HG03558 (cell line): ENCODE data around the gene NOP9.
"Not testable (repeated sequence)": the region's sequence is repeated elsewhere in the genome, so short reads cannot be mapped to it uniquely, and the experiment has no call there.

Experiments used
- ATAC-seq: cut with Tn5 transposase; IDR thresholded peaks from one replicate; pipeline ENCODE4 v1.9.1; 2021; ENCODE audit warnings: moderate number of reproducible peaks; ENCODE audit not compliant: unreplicated experiment; ENCODE audit errors: extremely low read depth

Gene NOP9

DNA sequence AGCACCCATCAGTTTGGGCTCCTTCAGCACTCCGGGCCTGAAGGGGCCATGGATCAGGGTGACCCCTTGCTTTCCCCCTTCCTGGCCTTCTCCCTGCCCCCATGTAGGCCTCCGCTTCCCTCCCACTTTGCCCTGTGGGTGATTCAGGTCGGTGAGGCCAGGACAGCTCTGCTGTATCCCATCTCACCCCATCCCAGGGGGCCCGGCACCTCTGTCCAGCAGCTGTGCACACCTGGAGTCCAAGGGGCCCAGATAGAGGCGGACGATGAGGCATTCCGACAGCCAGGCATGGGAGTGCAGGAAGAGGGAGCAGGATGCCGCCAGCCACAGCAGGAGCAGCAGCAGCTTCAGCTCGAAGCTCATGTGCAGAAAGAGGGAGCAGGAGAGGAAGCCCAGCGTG lies 23.0 kb downstream of the NOP9 start:
- ATAC-seq: no peak

GRCh38 chr14:24323341-24323740 lies 23.7 kb downstream of the NOP9 start:
- no peak for ATAC-seq

GRCh38 chr14:24324024-24324423 lies 24.4 kb downstream of the NOP9 start:
- ATAC-seq: no peak

- ATAC-seq: no peak
These were observed 25.4 kb downstream of the NOP9 start for GRCh38 chr14:24325041-24325530.

DNA sequence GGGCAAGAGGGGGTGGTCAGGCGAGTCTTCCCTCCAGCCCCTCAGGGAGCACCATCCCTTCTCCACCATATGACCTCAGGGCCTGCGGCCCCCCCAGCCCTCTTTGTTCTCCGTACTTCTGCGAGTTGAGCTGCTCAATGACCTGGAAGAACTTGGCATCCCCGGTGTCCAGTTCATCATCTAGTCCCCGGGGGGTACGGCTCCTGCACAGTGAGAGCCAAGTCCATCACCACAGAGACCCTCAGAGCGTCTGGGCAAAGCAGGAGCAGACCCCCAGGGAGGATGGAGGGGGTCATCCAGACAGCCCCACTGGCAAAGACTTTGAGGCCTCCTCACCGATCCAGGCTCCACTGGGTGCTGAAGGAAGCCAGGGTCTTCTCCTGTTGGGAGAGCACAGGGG lies 26.3 kb downstream of the NOP9 start:
- no peak for ATAC-seq

GRCh38 chr14:24327303-24327702 lies 27.7 kb downstream of the NOP9 start:
- ATAC-seq: no peak

- not testable (repeated sequence) for ATAC-seq
These were observed 28.3 kb downstream of the NOP9 start for GRCh38 chr14:24327914-24328313.

GRCh38 chr14:24329073-24329663 lies 29.5 kb downstream of the NOP9 start:
- no peak for ATAC-seq

- no peak for ATAC-seq
These were observed 30.1 kb downstream of the NOP9 start for GRCh38 chr14:24329736-24330135.

DNA sequence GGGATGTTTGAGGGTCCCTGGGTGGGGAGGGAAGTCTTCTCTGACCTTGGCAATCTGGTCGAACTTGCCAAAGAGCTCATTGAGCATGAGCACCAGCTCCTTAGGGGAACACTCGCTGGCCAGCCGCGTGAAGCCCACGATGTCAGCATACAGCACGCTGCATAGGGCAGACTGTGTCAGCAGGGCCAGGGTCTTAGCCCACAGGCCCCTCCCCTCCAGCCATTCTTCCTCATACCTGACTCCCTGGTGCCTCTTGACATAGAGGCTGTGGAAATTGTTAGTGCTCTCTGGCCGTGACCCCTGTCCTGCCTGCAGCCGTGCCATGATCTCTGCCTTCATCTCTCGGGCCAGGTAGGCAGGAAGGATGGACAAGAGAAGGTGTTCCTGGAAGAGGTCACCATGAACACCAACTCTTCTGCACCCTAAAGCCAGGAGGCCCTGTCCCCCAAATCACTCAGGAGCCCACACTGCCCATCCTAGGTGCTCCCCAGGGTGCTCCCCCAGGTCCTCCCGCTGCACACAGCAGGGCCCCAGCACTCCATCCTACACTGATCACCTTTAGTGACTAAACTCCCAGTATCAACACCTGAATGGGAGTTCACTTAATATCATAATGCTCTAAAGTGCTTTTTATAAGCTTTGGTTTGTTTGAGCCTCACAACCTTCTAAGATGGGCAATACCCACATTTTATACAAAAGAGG lies 31.5 kb downstream of the NOP9 start:
- ATAC-seq: no peak

- ATAC-seq: no peak
These were observed 32.1 kb downstream of the NOP9 start for GRCh38 chr14:24331731-24332267.

DNA sequence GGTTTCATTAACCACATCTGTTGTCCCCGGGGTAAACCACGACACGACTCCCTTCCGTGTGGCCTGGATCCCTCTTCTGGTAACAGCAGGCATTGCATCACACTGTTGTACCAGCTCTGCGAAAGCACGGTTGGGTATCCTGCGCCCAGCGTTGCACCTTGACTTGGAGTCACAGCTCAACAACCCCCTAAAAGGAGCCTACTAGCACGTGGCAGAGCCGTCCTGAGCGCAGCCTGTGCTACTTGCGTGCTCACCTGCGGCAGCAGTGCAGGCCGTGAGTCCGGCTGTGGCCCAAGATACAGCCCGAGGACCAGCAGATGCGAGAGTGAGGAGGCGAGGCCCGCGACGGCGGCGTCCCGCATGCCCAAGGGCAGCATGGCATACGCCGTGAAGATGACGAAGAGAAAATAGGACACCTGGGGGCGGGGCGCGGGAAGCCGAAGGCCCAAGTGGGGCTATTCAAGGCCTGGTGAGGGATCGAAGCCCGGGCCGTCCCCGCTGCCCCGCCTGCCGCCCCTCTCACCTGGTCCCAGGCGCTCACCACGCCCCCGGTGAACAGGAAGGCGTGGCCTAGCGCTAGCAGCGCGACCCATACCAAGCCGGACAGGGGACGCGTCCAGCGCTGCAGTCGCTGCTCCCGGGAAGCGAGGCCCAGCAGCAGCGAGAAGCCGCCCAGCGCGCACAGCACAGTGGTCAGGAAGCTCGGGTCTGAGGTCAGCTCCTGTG lies 32.8 kb downstream of the NOP9 start:
- ATAC-seq: peak; percentile 54

DNA sequence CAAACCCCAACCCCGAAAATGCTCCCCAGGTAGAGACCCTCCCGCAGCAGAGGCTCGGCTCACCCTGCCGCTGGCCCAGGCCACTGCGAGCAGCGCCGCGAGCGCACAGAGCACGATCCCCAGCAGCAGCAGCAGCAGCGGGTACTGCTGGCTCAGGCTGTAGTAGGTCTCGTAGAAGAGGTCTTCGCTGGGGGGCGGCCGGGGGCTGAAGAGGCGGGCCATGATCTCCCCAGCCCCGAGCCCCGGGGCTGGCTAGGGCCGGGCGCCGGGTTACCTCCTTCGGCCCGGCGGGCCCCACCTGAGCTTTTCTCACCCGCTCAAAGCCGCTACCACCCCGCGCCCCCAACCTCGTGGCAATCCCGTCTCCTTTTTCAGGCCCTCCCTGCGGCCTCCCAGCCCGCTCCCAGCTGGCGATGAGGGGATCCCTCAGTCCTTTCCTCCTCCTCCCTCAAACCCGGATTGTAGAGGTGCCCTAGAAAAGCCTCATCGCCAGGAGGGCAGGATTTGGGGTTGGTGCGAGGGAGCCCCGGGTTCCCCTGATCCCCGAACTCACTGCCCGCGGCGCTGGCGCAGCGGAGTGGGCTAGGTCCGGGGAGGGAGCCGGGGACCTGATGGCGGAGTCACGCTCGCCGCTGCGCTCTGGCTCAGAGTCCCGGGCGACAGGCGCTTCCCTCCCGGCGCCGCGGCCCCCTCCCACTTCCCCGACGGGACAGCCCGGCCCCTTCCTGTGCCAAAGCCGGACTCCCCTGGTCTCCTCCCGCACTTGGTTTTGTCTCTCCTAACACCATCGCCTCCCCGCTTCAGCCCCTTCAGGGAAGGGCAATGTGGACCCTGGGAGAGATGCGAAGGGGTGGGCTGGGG lies 35.0 kb downstream of the NOP9 start, which contains the start of gene ADCY4:
ADCY4 (minus strand) TSS at position 641 of the 861 bp plus-strand sequence; CDS start at position 222, 419 bp downstream.
- no peak for ATAC-seq

DNA sequence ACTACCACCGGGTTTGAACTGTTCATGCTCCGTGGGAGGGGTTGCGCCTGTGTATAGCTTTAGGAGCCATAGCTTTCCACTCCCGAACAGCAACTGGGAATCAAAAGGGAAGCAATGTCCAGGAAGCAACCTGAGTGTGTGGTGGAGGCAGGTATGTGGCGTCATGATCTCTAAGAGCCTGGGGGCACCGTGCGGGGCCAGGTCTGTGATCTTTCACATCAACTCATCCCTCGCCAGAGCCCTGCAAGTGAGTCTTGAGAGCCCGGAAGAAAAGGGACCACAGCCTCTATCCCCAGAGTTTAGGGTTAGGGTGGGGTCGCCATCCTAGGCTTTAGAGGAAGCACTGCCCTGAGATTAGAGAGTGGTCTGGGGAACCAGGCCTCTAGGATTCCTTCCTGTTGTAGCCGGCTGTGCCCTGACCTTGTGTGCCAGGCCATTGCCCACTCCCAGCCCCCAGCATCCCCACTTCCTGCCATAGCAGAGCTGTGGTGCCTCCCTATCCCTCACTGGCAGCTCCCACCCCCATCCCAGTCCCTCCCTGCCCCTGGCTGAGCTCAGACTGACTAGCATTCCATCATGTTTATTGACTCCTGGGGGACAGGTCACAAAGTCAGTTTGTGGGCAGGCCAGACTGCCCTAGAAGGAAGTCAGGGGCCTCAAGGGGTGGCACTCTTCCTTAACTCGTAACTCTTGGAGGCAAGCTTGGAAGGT lies 36.0 kb downstream of the NOP9 start:
- ATAC-seq: no peak

GRCh38 chr14:24337144-24337823 lies 37.6 kb downstream of the NOP9 start:
- ATAC-seq: no peak

DNA sequence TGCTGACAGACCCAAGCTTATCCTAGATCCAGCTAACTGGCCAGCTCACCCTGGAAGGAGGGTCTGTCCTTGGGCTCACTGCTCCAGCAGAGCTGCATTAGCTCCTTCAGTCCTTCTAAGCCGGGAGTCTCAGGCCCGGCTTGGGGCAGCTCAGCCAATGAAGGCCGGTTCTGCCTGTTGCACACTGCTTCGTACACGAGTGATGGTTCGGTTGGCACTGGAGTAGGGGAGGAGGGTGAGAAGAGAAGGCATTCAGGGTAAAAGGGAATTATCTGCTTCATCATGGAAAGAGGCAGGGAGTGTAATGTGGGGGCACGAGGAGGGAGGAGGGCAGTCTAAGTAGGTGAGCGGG lies 38.1 kb downstream of the NOP9 start:
- ATAC-seq: no peak

- no peak for ATAC-seq
These were observed 39.2 kb downstream of the NOP9 start for GRCh38 chr14:24338843-24339242.

- ATAC-seq: peak; percentile 68
These were observed 39.9 kb downstream of the NOP9 start, which contains the start of gene RIPK3 for GRCh38 chr14:24339284-24340151. Gene RIPK3, minus strand, starts transcription at chr14:24339991. Its CDS starts 165 bp downstream, at chr14:24339826.
